ENCODE measurements around the gene HDAC7.

The HDAC7 gene

GRCh38 chr12:47791874-47792273 is 27.8 kb downstream of the HDAC7 start:
- no peak for DNase-seq (ENCODE audit: low spot score)

- DNase-seq (ENCODE audit: low spot score) = no peak
Measured at GRCh38 chr12:47791351-47791746, 28.4 kb downstream of the HDAC7 start.

GRCh38 chr12:47790676-47791350 is 28.9 kb downstream of the HDAC7 start:
- no peak for DNase-seq (ENCODE audit: low spot score)

- DNase-seq (ENCODE audit: low spot score) = no peak
Measured at GRCh38 chr12:47789712-47790489, 29.8 kb downstream of the HDAC7 start.

GRCh38 chr12:47789141-47789540 is 30.6 kb downstream of the HDAC7 start:
- DNase-seq (ENCODE audit: low spot score) = no peak

- no peak for DNase-seq (ENCODE audit: low spot score)
Measured at GRCh38 chr12:47787596-47788319, 31.9 kb downstream of the HDAC7 start.

GRCh38 chr12:47786662-47787280 is 32.9 kb downstream of the HDAC7 start:
- DNase-seq (ENCODE audit: low spot score) = no peak

DNA sequence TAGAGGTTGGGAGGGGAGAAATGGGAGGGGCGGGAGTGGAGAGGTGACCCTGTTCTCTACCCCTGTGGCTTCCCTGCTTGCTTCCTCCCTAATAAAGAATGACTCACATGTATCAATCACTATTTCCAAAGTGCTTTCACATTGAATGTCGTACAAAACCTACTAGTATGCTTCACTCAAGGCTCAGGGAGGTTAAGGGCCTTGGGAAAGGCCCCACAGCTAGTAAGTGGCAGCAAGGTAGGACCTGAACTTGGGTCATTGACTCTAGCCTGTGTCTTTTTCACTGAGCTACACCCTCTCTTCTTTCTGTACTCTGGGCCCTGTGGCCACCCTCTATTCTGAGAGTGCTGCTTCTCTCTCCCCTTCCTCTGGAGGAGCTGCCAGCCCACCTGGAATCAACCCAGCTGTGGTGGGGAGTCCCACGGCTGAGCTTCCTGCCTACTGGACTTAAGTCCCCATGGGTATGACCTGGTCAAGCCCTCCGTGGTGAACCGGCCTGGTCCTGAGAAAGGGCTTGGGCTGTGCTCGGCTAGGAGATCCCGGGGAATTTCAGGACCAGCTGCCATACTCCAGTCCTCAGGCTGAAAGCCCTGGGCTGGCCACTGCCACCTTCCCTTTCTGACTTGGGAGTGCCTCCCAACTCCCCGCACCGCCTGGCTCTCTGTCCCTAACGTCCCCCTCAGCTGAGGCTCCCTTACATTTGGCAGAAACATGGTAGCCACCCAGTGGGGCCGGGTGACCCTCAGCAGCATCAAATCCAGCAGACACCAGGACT is 33.6 kb downstream of the HDAC7 start:
- DNase-seq (ENCODE audit: low spot score) = no peak

DNA sequence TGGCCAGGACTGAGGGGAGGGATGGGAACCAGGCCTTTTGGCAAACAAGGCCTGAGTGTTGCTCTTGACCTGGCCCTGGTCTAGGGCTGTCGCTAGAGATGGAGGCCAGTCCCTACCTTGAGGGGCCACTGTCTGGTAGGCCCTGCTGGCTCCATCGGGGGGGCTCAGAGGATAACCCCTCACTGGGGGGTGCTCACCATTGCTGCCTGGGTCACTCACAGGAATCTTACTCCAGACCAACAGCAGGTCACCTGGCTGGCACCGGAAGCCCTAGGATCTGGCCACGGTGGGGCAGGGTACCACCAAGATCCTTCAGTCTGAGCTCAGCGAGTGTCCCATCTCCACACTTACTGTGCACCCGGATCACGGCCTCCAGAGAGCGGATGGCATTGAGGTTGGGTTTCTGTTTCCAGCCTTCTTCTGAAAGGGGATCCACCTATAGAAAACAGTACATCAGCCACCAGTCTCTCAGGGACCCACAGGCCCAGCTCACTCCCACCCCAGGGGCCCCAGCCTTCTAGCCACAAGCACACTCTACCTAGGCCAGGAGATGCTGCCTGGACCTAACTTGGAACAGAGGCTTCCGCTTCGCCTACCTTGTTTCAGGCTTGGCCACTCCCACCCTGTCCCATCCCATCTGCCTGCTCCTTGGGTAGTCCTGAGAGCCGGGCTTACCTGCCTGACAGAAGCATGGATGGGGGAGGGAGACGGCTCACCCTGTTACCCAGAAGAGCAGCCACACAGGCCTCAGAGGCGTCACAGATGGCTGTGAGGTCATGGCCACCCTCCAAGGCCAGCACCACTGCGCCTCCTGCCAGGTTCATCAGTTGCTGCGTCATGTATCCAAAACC is 34.4 kb downstream of the HDAC7 start:
- no peak for DNase-seq (ENCODE audit: low spot score)

GRCh38 chr12:47783821-47784819 is 35.6 kb downstream of the HDAC7 start:
- no peak for DNase-seq (ENCODE audit: low spot score)

GRCh38 chr12:47783024-47783755 is 36.5 kb downstream of the HDAC7 start:
- no peak for DNase-seq (ENCODE audit: low spot score)

DNA sequence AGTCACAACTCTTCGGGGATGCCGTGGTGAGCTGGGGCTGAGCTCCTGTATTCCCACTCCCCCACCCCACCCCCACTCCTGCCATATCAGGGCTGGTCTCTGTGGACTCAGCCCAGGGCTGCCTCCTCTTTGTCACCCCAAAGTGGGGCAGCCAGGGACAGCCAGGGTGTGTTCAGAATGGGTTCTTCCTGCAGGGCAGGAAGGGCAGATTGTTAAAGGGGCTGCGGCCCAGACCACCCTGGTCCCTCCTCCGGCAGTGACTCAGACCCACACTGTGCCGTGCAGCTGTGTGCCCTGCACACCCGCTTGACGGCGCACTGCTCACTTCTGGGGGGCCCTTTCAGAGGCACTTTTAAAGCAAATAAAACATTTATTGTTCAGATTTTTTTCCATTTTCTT is 37.3 kb downstream of the HDAC7 start:
- no peak for DNase-seq (ENCODE audit: low spot score)

GRCh38 chr12:47781479-47782371 is 38.0 kb downstream of the HDAC7 start:
- no peak for DNase-seq (ENCODE audit: low spot score)

GRCh38 chr12:47779943-47780504 is 39.7 kb downstream of the HDAC7 start:
- no peak for DNase-seq (ENCODE audit: low spot score)

DNA sequence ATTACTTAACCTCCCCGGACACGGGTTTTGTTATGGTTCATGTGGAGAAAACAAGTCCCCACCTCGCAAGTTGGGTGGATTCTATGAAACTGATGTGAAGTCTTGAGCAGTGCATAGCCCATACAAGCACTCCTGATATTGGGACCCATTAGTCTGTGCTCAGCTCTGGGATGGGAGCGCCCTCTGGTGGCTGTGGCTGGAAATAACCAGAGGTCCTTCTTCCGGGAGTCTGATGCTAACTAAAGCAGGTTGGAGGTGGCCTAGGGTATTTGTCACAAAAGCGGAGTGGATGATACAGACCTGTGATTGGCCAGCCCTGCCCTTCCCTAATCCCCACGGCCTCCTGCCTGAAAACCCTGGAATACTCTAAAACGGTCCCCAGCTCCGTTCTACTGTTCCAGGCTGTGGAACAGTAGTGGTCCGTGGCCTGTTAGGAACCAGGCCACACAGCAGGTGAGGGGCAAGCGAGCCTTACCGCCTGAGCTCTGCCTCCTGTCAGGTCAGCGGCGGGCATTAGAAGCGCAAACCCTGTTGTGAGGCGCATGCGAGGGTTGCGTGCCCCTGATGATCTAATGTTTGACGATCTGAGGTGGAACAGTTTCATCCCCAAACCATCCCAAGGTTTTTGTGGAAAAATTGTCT is 40.3 kb downstream of the HDAC7 start:
- DNase-seq (ENCODE audit: low spot score) = peak; percentile 92

GRCh38 chr12:47778881-47779280 is 40.8 kb downstream of the HDAC7 start:
- DNase-seq (ENCODE audit: low spot score) = no peak
